DLD1 (cell line): Measurements from ENCODE around the gene NCKAP5.

Experiments used
- in situ Hi-C: cut with HindIII; loops from 2 replicates; pipeline ENCODE4 v1.10.0; 2017; ENCODE audit warnings: low sequenced_read_pairs

NCKAP5 gene

GRCh38 chr2:133574620-133575019, 6.4 kb upstream of the NCKAP5 start:
- in situ Hi-C loops, result no loop called here

DNA sequence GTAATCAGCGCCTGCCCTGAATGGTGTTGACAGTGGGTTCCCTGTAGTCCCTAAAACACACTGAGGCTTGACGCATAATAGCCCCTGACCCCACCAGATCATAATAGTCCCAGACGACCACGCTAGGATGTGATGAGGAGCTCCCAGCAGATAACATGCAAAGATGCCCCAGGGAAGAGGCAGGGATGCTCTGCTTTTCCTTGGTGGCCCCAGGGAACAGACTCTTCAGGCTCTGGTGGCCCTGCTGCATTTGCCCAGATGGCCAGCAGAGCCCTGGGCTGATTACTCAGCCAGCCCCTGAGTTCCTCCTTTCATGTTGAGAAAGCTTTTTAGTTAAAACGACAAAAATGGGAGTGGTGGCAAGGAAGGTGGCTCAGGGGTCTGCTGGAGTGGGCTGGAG, 5.9 kb upstream of the NCKAP5 start:
- in situ Hi-C loops, result no loop called here

- in situ Hi-C loops, result no loop called here
Measured at GRCh38 chr2:133573491-133574162, 5.4 kb upstream of the NCKAP5 start.

GRCh38 chr2:133571249-133571648, 3.0 kb upstream of the NCKAP5 start:
- in situ Hi-C loops, result no loop called here

- in situ Hi-C loops, result no loop called here
Measured at GRCh38 chr2:133570542-133570941, 2.3 kb upstream of the NCKAP5 start.

- in situ Hi-C loops, result no loop called here
Measured at GRCh38 chr2:133569286-133569830, 1.1 kb upstream of the NCKAP5 start.

- in situ Hi-C loops, result no loop called here
Measured at GRCh38 chr2:133568598-133568997, 335 bp upstream of the NCKAP5 start.

DNA sequence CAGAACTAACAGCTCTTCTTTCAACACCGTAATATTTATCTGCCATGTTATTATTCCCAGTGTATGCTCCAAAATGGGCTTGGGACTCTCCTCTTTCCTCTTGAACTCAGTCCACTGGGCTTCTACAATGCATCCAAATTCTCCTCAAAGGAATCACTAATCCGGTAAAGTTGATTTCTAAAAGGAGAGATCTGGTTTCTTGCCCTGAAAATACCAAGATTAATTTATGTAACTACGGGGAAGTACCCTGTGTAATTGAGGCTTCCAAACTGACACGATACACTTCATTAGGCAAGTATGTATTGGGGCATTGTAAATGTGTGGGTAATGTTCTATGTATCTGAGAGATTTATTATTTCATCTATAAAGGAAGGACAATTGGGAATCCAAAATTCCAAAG, 5.7 kb downstream of the NCKAP5 start:
- in situ Hi-C loops, result no loop called here

- in situ Hi-C loops, result no loop called here
Measured at GRCh38 chr2:133561045-133561852, 7.0 kb downstream of the NCKAP5 start.

DNA sequence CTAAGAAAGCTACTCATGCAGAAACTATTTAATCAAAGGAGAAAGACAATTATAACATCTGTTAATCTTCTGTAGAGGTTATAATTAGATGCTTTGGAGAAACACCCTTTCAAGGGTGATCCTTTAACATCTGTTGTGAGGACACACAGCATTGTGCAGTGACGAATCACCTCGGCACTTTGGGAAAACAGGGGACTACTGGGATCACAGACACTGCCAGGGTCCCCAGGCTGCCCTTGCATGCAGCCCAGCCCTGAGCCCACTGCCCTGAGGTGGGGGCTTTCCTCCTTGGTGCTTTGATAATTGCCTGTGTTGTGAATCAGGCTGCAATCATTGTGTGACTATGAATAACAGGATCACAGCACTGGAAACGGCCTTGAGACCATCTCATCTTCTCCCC, 10.6 kb downstream of the NCKAP5 start:
- in situ Hi-C loops, result no loop called here

DNA sequence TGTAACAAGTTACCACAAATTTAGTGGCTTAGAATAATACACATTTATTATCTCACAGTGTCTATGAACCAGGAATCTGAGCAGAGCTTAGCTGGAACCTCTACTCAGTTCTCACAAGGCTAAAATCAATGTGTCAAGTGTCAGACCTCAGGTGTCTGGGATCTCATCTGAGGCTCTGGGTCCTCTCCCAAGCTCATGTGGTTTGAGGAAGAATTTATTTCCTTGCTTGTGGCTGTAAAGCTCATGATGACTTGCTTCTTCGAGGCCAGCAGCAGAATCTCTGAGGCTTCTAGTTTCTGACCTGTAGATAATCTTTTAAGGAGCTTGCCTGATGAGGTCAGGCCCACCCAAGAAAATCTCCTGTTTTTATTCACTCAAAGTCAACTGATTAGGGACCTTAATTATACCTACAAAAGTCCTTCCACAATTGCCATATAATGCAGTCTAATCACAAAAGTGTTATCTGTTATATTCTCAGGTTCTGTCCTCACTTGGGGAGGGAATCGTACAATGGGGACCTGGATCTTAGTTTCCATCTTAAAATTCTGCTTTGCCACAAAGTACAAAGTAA, 14.3 kb downstream of the NCKAP5 start:
- in situ Hi-C loops, result no loop called here

- in situ Hi-C loops, result no loop called here
Measured at GRCh38 chr2:133553251-133553650, 15.0 kb downstream of the NCKAP5 start.

DNA sequence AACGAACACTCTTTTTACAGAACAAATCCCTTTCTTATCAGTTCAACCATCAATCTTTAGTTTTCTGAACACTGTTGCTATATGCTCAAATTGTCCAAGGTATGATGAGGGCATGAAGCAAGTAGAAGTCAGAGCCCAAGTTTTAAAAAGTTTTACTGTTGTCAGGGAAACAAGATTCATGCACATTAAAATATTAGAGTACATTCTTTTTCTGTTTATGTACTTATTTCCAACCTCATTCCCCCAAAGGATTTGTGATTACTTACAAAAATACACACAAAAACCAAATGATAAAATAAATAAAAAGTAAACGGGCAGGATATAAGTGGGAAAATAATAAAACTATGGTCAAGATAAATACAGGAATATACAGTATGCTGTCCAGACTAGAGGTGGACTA, 15.4 kb downstream of the NCKAP5 start:
- in situ Hi-C loops, result no loop called here

GRCh38 chr2:133541797-133542196, 26.5 kb downstream of the NCKAP5 start:
- in situ Hi-C loops, result no loop called here

GRCh38 chr2:133541376-133541775, 26.9 kb downstream of the NCKAP5 start:
- in situ Hi-C loops, result no loop called here

DNA sequence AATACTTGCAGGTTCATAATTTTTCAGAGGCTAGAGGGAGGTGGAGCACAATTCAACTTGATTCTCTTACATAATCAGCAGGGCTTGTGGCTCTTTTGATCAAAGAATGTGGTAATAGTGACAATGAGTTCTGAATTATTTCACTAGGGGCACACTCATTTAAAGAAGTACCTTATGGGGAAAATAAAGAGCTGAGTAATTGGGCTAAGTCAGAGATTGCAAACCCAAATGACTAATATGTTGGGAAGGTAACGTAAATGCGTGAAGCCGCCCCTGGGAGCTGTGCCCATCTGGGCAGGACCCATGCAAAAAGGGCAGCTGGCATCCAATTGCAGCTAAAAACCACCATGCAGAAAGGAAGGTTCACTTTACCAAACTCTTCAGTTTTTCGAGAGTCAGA, 35.3 kb downstream of the NCKAP5 start:
- in situ Hi-C loops, result no loop called here

DNA sequence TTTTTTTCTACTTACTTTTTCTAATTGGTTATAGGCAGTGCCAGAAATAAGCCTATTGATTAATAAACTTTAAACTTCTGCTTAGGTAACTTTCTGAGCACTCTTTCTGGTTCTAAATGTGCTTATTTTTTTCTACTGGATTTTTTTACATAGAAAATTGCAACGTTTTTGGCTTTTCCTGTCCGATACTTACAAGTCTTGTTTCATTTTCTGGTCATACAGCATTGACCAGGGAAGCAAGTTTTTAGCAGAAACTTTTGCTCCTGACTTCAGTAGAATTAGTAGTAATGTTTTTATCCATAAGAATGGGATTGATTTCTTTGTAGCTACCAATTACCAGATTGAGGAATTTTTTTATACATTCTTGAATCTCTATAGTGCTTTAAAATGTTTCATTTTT, 36.9 kb downstream of the NCKAP5 start:
- in situ Hi-C loops, result no loop called here

GRCh38 chr2:133530645-133531044, 37.6 kb downstream of the NCKAP5 start:
- in situ Hi-C loops, result no loop called here

DNA sequence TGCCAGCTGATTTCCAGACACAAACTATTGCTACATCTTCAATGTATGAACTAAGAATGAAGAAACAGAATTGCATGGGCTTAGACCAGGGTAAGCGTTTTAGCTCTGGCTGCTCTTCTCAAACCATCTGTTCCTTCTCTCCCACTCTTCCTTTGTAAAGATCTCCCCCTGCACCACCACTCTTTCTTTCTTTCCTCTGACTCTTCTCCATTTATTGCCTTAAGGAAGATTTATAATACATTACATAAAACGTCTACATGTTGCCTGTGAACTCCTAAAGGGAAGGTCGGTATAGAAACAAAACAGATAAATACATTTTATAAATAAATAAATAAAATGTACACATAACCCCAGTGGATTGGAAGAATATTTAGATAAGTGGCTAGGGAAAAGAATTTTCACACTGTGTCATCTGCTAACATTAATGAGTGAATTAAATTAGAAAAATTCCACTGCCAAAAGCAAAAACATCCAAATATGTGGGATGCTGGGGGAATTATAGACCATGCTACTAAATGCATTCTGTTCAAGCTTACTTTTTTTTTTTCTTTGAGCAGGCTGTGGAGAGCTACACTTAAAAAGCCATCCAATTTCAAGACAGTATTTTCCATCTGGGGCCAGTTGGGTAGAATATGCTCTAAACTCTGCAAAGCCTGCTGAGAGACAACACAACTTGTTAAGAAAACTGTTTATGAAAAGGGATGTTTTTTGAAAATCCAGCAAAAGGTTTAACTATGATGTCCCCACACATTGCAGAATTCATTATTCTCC, 41.5 kb downstream of the NCKAP5 start:
- in situ Hi-C loops, result no loop called here

DNA sequence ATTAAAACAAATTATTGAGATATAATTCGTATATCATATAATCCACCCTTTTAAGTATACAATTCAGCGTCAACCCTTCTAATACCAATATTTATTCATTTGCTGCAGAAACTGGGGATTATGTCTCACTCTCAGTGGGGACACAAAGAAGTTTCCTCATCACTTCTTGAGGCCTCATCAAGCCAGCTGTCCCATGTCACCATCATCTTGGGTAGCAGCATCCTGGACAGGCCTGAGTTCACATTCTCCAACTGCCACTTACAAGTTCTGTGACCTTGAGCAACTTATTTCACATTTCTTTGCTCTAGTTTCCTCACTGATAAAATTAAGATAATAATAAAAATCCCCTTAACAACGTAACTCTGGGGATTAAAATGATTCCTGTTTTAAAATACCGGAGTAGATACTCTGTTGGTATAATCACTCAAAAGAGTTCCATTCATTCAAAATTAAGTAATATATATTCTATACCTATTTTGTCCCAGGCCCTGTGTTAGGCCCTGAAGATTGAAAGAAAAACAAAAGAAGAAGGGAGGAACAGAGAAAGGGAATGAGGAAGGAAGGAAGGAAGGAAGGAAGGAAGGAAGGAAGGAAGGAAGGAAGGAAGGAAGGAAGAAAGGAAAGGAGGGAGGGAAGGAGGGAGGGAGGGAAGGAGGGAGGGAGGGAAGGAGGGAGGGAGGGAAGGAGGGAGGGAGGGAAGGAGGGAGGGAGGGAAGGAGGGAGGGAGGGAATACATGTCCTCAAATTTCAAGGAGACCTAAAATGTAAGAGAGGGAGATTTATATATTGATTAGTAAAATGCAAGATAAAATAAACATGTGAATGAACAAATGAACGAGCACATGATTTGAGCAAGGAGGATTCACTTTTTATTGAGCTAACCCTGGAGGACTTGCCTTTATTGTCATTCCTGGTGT, 42.4 kb downstream of the NCKAP5 start:
- in situ Hi-C loops, result no loop called here
